Memory B cell (primary cell): ENCODE results near the gene MACROD1.
"Not testable (repeated sequence)": the region's sequence is repeated elsewhere in the genome, so short reads cannot be mapped to it uniquely, and the experiment has no call there.

ENCODE experiments used
- ATAC-seq: fragments of 150-1000 bp; cut with Tn5 transposase; 2 replicates; pipeline ENCODE4 v1.10.0; 2021; ENCODE audit warnings: low read depth, mild to moderate bottlenecking, moderate library complexity
- DNase-seq, 2 donors: peaks; one replicate each; pipeline ENCODE4 v3.0.0; 2022; ENCODE audit warnings: low spot score in 2 of 2
- H3K27ac Mint-ChIP-seq: one replicate; pipeline ENCODE4 v1.8.0; 2022; ENCODE audit warnings: mild to moderate bottlenecking, moderate library complexity, mixed read lengths
- H3K27me3 Mint-ChIP-seq: one replicate; pipeline ENCODE4 v1.8.0; 2022; ENCODE audit warnings: mixed read lengths
- H3K36me3 Mint-ChIP-seq: one replicate; pipeline ENCODE4 v1.8.0; 2022; ENCODE audit warnings: mild to moderate bottlenecking, mixed read lengths
- H3K4me1 Mint-ChIP-seq: one replicate; pipeline ENCODE4 v1.8.0; 2022; ENCODE audit warnings: mixed read lengths
- H3K4me3 Mint-ChIP-seq: one replicate; pipeline ENCODE4 v1.8.0; 2022; ENCODE audit warnings: mild to moderate bottlenecking, moderate library complexity, mixed read lengths
- H3K9me3 Mint-ChIP-seq: one replicate; pipeline ENCODE4 v1.8.0; 2022; ENCODE audit warnings: mixed read lengths

MACROD1 gene

DNA sequence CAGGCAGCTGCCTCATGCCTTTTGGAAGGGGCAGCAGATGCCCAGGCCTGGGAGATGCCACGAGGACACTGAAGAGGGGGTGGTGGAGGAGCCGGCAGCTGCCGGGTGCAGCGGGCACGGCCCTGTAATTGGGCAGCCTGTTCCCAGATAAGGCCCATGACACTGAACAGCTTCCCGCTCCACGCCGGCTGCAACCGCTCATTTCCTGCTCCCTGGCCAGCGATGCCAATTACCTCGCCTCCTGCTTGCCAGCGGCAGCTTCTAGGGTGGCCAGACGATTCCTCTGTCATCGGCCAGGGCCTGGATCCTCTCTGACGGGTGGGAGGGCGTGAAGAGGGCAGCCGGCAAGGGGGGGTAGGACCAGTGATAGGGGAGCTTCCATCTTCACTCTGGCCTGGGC, 107.4 kb downstream of the MACROD1 start:
- Mint-ChIP-seq H3K9me3 (no peaks in the 10 kb centered on the region), H3K4me3 (no peak overlapping the region)

DNA sequence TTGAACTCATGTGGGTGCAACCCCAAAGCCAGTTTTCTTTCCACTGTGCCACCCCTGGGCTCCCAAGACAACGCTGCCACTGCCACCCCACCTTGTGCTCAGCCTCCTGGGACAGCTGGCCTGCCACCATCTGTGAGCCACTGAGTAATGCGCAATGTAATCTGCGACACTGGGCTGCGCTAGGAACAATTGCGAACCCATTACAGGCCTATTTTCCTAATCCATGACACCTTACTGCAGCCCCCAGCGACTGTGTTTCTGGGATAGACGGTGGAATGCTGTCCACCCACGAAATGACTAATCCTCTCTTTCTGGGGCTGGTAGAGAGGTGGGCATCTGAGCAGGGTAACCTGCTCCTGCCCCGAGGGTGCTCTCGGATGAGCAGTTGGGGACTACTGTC, 108.0 kb downstream of the MACROD1 start:
- H3K27ac Mint-ChIP-seq = no peak overlapping the region

More for the DNA sequence above, 107.4 kb downstream of the MACROD1 start:
- Mint-ChIP-seq H3K4me1 (peaks cover 5% of the 10 kb centered on the region), H3K27me3 (peaks cover 15% of the 10 kb centered on the region), H3K36me3 (no peaks in the 10 kb centered on the region), H3K27ac (no peak overlapping the region)
- DNase-seq (no peak), ATAC-seq (no peak)

DNA sequence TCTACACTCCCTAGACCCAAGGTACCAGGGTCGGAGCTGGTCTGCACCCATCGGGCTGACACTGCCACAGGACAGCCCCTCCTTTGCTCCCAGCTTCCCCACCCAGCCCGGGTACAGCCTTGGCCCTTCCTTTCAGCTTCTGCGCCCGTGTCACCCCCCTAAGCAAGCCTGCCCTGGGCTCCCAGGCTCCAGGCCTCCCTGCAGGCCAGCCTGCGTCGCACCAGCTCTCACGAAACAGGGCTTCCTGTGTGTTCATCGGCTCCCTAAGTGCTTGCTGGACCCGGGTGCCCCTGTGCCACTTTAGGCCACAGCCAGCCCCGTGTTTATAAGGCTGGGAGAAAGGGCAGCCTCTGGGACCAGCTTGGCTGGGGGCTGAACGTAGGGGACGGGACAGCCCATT, 109.1 kb downstream of the MACROD1 start:
- DNase-seq = no peak
- ATAC-seq = no peak
- Mint-ChIP-seq H3K4me3 (no peak overlapping the region), H3K27me3 (peaks cover 8% of the 10 kb centered on the region), H3K36me3 (no peaks in the 10 kb centered on the region), H3K4me1 (peaks cover 5% of the 10 kb centered on the region), H3K9me3 (no peaks in the 10 kb centered on the region), H3K27ac (no peak overlapping the region)

More for the DNA sequence above, 108.0 kb downstream of the MACROD1 start:
- Mint-ChIP-seq H3K36me3 (no peaks in the 10 kb centered on the region), H3K4me3 (no peak overlapping the region), H3K4me1 (peaks cover 5% of the 10 kb centered on the region), H3K27me3 (peaks cover 13% of the 10 kb centered on the region), H3K9me3 (no peaks in the 10 kb centered on the region)
- ATAC-seq (no peak), DNase-seq (no peak)

DNA sequence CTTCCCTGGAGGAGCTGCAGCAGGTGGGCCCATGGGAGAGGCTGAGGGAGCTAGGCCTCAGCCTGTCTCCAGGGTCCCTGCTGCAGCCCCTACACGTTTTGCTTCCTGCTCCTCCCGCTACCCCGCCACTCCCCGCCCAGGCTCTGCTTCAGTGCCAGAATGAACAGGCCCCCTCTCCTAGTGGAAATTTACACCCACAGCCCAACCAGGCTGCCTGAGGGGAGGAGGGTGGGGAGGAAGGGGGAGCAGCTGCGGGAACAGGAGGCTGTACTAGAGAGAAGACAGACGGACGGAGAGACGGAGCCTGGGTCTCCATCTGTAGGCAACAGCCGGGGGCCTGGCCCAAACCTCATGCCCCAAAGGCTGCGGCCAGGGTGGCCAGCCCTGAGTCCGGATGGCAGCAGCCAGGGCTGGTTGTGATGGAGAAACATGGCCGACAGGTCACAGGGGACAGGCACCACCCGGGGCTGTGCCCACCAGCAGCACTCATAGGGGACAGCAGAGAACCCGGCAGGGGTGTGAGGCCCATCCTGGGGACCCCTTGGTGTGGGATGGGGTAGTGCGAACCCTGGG, 109.6 kb downstream of the MACROD1 start:
- Mint-ChIP-seq H3K9me3 (no peaks in the 10 kb centered on the region), H3K27ac (no peak overlapping the region), H3K36me3 (no peaks in the 10 kb centered on the region), H3K4me3 (no peak overlapping the region), H3K27me3 (peaks cover 5% of the 10 kb centered on the region), H3K4me1 (peaks cover 3% of the 10 kb centered on the region)
- DNase-seq (no peak), ATAC-seq (no peak)

DNA sequence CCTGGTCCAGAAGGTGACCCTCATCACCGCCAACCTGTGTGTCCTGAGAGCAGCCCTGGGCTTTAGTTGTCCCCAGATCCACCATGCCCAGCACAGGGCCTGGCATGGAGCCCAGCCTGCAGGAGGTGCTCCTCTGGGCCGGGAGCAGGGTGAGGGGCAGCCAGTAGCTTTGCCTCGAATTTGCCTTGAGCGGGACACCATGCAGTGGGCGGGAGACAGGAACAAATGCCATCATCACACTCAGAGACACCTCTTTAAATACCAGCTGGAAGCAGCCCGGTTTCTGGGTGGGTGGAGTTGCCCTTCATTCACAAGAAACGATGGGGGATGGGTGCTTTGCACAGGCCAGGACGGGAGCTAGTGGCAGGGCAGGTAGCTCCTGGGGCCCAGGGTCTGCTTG, 110.8 kb downstream of the MACROD1 start:
- H3K4me3 Mint-ChIP-seq = no peak overlapping the region
- ATAC-seq (no peak), DNase-seq (no peak)
- no peaks in the 10 kb centered on the region for H3K36me3 Mint-ChIP-seq
- H3K9me3 Mint-ChIP-seq = no peaks in the 10 kb centered on the region
- H3K27ac Mint-ChIP-seq = no peak overlapping the region
- H3K27me3 Mint-ChIP-seq = peaks cover 5% of the 10 kb centered on the region
- no peaks in the 10 kb centered on the region for H3K4me1 Mint-ChIP-seq

DNA sequence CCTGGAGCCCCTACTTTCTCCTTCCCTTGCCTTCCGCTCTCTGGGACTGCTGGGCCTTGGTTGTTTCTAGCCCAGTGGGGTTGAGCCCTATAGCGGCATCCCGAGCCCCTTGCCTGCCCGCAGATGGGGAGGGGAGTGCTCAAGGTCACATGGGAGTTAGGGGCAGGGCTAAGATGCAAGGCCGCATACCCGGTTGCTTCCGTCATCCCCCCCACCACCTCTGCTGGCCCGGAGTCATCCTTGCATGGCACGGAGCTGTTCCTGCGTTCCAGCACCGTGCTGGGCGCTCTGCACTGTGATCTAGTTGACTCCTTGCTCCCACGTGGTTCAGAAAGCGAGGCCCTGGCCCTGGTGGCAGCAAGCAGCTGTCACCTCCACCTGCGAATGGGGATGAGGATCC, 112.2 kb downstream of the MACROD1 start:
- ATAC-seq = no peak
- no peaks in the 10 kb centered on the region for H3K36me3 Mint-ChIP-seq
- no peaks in the 10 kb centered on the region for H3K9me3 Mint-ChIP-seq
- H3K27me3 Mint-ChIP-seq = peaks cover 1% of the 10 kb centered on the region
- H3K27ac Mint-ChIP-seq = no peak overlapping the region
- no peaks in the 10 kb centered on the region for H3K4me1 Mint-ChIP-seq
- H3K4me3 Mint-ChIP-seq = no peak overlapping the region
- DNase-seq = no peak

DNA sequence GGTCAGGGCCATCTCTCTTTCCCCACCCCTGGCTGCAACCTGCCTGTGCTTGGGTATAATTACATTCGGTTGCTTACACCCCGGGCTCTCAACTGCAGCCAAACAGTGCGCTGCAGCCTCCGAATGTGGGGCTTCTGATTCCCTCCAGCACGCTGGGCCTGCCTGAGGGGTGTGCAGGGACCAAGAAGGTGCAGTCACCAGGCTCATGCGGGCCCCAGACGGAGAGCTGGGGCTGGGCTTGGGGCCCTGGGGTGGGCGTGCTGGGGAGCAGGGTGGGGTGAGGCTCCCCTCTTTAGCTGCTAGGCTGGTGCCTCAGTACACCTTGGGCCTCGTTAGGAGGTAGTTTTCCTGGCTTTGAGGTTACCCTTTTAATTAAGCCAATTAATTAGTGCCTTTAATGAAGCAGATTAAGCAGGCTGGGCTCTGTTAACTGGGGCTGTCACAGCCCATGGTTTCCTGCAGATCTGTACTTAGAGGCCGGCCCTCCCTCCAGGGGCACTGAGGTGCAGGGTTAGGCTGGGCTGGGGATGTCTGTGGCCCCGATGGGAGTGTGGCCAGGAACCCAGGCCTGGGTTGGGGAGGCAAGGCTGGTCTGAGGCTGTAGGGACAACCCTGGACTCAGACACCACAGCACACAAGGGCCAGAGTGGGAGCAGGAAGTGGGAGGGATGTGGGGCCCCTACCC, 112.8 kb downstream of the MACROD1 start:
- no peak for ATAC-seq
- no peak overlapping the region for H3K4me3 Mint-ChIP-seq

DNA sequence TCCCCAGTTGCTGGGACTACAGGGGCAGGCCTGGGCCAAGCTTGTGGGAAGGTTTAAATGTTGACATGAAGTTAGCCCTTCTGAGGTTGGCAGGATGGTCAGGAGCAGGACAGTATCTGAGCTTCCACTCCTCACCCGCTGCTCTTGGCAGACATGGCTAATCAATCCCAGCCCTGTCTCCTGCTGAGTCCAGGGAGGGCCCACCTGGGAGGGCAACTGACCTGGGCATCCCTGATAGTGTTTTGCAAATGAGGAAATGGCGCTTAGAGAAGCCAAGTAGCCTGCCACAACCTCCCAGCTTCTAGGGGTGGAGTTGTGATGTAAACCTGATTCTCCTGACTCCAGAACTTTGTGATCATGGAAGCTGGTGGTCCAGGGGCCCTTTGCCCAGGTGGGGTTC, 113.5 kb downstream of the MACROD1 start:
- DNase-seq = no peak
- ATAC-seq = no peak
- Mint-ChIP-seq H3K36me3 (no peaks in the 10 kb centered on the region), H3K9me3 (no peaks in the 10 kb centered on the region), H3K4me3 (no peak overlapping the region), H3K4me1 (no peaks in the 10 kb centered on the region), H3K27me3 (no peaks in the 10 kb centered on the region), H3K27ac (no peak overlapping the region)

More for the DNA sequence above, 112.8 kb downstream of the MACROD1 start:
- H3K27ac Mint-ChIP-seq = no peak overlapping the region
- no peak for DNase-seq
- H3K27me3 Mint-ChIP-seq = no peaks in the 10 kb centered on the region
- H3K36me3 Mint-ChIP-seq = no peaks in the 10 kb centered on the region
- no peaks in the 10 kb centered on the region for H3K4me1 Mint-ChIP-seq
- H3K9me3 Mint-ChIP-seq = no peaks in the 10 kb centered on the region

DNA sequence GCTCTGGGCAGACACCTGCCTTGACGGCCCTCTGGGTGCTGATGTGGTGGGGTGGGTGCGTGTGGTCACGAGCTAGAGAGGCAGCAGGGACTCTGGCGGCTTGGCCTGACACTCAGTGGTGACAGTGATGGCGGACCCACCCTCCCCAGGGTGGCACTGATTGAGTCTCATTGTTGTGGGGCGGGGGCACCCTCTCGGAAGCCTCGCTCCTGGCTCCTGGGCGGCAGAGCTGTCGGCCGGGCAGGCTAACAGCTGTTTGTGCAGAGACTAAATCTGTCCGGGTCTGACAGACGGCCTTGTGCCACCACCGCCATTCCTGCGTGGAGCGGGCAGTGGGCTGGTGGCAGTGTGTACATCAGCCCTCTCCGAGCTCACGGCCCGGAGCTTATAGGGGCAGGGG, 114.6 kb downstream of the MACROD1 start:
- DNase-seq (no peak), ATAC-seq (no peak)
- H3K9me3 Mint-ChIP-seq = no peaks in the 10 kb centered on the region
- no peaks in the 10 kb centered on the region for H3K36me3 Mint-ChIP-seq
- no peak overlapping the region for H3K27ac Mint-ChIP-seq
- no peaks in the 10 kb centered on the region for H3K4me1 Mint-ChIP-seq
- no peak overlapping the region for H3K4me3 Mint-ChIP-seq
- no peaks in the 10 kb centered on the region for H3K27me3 Mint-ChIP-seq

DNA sequence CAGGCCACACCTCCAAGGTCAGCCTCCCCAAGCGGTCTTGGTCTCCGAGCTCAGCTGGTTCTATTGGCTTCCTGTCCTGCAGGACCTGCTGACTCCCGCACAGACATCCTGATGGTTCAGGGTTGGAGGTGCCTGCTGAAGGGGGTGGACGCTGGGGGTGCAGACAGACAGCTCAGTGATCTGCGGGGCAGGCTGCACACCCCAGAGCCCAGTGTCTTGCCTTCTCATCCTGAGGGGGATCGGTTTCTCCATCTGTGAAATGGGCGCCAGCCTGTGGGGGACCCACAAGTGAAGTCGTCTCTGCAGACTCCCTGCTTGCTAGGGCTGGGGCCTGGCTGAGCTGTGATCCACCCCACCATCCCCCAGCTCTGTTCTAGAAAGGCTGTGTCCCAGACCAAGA, 116.4 kb downstream of the MACROD1 start:
- Mint-ChIP-seq H3K27ac (no peak overlapping the region), H3K27me3 (peaks cover 2% of the 10 kb centered on the region), H3K4me3 (no peak overlapping the region), H3K4me1 (no peaks in the 10 kb centered on the region), H3K36me3 (no peaks in the 10 kb centered on the region), H3K9me3 (no peaks in the 10 kb centered on the region)
- no peak for ATAC-seq
- DNase-seq = no peak

DNA sequence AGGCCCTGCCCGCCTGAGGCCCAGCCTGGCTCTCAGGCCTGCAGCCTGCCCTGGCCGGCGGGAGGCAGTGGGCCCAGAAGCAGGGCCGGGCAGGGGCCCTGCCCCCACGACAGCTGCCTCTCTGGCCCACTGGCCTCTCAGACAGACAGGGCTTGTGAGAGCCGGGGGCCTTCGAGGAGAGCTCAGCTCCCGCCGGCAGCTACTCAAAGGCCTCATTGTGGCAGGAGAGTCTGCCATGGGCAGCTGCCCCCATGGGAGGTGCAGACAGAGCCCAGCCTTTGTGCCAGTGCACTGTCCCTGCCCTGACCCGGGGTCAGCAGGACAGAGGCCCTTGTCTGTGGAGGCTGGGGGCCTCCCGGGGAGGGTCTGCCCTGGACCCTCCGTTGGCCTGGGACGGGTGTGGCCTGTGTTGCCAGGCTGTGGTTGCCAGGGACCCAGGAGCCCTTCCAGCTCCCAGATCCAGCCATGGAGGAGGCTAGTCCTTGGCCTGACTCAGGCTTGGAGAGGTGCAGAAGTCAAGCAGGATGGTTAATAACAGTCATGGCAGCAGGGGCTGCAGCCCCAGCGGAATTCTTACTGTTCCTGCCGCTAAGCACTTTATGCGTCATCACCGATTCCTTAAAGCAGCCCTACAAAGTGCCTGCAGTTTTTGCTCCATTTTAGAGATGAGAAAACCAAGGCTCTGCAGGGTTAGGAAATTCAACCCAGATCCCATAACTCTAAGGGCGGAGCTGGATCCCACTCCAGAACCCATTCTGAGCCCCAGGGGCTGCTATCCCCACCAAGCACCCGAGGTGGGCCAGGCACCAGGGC, 117.7 kb downstream of the MACROD1 start:
- Mint-ChIP-seq H3K4me1 (no peaks in the 10 kb centered on the region), H3K27ac (no peak overlapping the region), H3K27me3 (peaks cover 2% of the 10 kb centered on the region), H3K9me3 (no peaks in the 10 kb centered on the region), H3K4me3 (no peak overlapping the region), H3K36me3 (no peaks in the 10 kb centered on the region)
- ATAC-seq (no peak), DNase-seq (no peak)

DNA sequence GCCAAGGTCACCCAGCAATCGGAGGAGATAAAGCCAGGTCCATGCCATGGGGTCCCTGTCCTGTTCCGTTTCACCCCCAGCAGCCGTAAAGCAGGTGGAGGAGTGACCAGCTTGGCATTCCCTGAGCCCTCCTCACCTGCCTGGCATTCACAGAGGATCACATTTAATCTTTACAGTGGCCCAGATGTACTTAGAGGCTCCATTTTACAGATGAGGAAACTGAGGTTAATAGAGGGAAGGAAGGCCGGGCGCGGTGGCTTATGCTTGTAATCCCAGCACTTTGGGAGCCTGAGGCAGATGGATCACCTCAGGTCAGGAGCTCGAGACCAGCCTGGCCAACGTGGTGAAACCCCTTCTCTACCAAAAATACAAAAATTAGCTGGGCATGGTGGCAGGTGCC, 118.5 kb downstream of the MACROD1 start:
- H3K27me3 Mint-ChIP-seq, DNase-seq, H3K4me3 Mint-ChIP-seq, ATAC-seq, H3K4me1 Mint-ChIP-seq, H3K9me3 Mint-ChIP-seq, H3K36me3 Mint-ChIP-seq, H3K27ac Mint-ChIP-seq: not testable (repeated sequence)

DNA sequence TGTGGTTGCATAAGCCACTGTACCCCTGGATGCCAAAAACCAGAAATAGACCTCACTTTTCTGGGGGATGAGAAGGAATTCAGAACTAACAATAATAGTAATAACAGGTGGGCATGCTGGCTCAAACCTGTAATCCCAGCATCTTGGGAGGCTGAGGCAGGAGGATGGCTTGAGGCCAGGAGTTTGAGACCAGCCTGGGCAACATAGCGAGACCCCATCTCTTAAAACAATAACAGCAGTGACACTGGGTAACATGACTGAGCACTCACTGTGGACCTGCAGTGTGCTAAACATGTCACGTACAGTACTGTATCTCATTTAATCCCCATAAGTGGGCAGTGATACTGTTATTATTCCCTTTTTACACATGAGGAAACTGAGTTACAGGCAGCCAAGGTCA, 120.2 kb downstream of the MACROD1 start:
- Mint-ChIP-seq H3K36me3 (no peaks in the 10 kb centered on the region), H3K27me3 (peaks cover 2% of the 10 kb centered on the region), H3K4me3 (no peak overlapping the region), H3K4me1 (no peaks in the 10 kb centered on the region), H3K27ac (no peak overlapping the region), H3K9me3 (no peaks in the 10 kb centered on the region)
- no peak for DNase-seq
- no peak for ATAC-seq

DNA sequence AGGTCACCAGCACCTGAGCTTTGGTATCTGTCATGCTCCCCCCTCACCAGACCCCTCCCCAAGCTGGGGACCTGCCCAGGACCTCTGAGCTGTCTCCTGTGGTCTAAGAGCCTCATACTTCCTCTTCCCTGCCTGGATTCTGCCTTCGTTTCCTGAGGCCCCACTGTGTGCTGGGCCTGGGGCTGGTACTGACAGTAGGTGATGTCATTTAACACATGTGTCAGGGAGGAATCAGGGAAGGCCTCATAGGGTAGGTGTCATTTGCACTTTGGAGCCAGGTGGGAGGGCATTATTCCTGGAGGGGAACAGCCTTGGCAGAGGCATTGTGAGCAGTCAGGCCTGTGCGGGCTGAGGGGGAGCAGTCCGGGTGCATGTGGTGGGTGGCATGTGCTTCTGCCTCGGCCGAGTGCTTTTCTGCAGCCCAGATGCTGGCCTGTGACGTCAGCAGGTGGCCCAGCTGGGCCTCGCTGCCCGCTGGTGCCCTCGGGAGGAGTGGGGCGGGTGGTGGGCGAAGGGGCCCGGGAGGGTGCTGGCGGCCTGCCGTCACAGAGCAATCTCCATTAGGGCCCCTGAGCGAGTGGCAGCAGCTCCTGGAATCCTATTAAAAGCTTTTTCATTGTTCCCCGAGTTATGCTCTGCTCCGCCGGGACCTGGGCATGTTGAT, 121.1 kb downstream of the MACROD1 start:
- Mint-ChIP-seq H3K36me3 (no peaks in the 10 kb centered on the region), H3K9me3 (no peaks in the 10 kb centered on the region), H3K4me3 (no peak overlapping the region), H3K27ac (no peak overlapping the region), H3K27me3 (peaks cover 9% of the 10 kb centered on the region), H3K4me1 (no peaks in the 10 kb centered on the region)
- DNase-seq (no peak), ATAC-seq (no peak)
